G401.6 (cell line): ENCODE measurements around the gene RINL.
"Not testable (repeated sequence)": the region's sequence is repeated elsewhere in the genome, so short reads cannot be mapped to it uniquely, and the experiment has no call there.

Source experiments
- FAIRE-seq: peaks from 2 replicates; lab custom pipeline; 2012; peaks lifted over from hg19 to GRCh38; lab: Jason Lieb, UNC

The RINL gene

GRCh38 chr19:38875656-38876395 is 2.2 kb downstream of the RINL start:
- FAIRE-seq, result no peak

DNA sequence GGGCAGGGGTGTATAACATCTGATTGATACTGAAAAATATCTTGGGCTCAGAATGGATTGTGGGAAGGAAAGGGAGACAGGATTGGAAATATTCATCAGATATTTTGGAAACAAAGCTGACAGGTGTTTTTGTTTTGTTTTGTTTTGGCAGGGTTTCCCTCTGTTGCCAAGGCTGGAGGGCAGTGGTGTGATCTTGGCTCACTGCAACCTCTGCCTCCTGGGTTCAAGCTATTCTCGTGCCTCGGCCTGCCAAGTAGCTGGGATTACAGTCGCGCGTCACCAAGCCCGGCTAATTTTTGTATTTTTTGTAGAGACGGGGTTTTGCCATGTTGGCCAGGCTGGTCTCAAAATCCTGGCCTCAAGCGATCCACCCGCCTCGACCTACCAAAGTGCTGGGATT is 4.7 kb downstream of the RINL start:
- FAIRE-seq, result not testable (repeated sequence)

GRCh38 chr19:38870612-38871011 is 7.5 kb downstream of the RINL start:
- FAIRE-seq, result no peak

GRCh38 chr19:38869836-38870607 is 8.1 kb downstream of the RINL start:
- FAIRE-seq, result no peak

DNA sequence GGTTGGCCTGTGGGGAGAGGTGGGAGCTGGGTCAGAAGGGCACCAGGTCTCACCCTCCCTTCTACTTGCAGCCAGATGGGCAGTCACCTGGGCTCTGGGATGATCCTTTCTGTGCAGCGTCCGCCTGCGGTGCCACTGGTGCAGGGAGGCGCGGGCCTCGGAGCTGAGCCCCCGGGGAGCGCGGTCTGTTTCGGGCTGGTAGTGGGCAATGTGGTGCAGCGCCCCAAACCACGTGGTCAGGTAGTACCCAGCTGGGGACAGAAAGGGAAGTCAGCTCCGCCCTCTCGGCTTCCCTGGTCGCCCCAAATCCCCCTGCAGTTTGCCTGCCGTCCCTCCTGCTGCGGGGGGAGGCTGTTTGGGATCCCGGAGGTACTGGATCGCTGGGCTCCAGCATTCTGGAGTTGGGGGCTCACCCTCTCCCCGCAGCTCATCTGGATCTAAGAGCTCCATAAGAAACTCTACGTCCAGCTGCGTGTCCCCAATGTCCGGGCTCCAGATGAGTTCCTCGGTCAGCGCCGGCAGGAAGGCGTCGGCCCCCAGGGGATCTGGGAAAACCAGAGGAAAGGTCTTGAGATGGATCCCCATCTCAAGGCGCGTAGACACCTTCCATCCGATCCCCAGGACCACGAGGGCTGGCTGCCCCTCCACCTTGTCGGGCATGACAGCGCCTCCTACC is 8.8 kb downstream of the RINL start:
- FAIRE-seq, result no peak

DNA sequence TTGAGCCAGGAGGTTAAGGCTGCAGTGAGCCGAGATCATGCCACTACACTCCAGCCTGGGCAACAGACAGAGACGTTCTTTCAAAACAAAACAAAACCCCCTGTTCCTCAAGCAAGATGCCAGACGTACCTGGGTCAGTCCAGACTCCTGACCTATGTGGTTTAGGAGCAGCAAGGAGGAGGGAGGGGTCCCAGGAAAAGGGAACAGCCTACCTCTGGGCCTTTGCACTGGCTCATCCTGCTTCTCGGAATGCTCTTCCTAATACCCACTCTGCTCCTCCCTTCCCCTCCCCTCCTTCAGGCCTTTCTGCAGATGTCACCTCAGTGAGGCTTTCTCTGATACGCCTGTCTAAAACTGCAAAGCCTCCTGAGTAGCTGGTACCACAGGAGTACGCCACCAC is 9.5 kb downstream of the RINL start:
- no peak for FAIRE-seq

- FAIRE-seq, result peak; percentile 93
These were observed 10.8 kb downstream of the RINL start for GRCh38 chr19:38867171-38867780.

DNA sequence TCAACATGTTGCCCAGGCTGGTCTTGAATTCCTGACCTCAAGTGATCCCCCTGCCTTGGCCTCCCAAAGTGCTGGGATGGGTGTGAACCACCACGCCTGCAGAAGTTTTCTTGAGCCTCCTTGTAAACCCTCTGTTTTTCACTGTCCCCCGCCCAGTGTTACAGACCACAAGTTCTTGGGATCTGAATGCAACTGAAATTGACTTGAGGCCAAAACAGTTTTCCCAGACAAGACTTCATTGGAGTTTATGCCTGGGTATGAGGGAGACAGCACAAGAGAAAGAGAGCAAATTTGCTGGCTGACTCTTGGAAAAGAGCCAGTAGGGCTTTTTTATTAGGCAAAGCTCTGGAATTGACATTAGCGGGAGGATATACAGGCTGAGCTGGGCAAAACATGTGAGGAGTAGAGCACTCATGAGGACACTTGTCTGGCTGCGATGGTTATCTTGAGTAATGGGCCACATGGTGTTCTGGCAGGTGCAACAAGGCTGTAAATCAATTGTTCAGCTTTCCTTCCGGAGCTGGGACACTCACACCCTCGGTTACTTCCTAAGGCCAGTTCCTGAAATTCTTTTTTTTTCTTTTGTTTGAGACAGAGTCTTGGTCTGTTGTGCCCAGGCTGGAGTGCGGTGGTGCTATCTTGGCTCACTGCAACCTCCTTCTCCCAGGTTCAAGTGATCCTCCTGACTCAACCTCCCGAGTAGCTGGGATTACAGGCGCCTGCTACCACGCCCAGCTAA is 15.6 kb downstream of the RINL start:
- FAIRE-seq, result no peak

- peak; percentile 97 for FAIRE-seq
These were observed 16.7 kb downstream of the RINL start for GRCh38 chr19:38861368-38861767.

DNA sequence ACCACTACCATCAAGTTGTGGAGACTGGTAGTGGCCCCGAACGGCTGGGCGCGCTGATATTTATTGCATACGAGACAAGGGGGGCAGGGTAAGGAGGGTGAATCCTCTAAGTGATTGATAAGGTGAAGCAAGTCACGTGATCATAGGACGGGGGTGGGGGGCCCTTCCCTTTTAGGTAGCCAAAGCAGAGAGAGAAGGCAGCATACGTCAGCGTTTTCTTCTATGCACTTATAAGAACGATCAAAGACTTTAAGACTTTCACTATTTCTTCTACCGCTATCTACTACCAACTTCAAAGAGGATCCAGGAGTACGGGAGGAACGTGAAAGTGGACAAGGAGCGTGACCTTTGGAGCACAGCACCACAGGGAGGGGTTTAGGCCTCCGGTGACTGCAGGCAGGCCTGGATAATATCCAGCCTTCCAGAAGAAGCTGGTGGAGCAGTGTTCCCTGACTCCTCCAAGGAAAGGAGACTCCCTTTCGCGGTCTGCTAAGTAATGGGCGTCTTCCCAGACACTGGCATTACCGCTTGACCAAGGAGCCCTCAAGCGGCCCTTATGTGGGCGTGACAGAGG is 18.4 kb downstream of the RINL start:
- FAIRE-seq, result not testable (repeated sequence)

- no peak for FAIRE-seq
These were observed 21.3 kb downstream of the RINL start for GRCh38 chr19:38856813-38857212.

- FAIRE-seq, result not testable (repeated sequence)
These were observed 22.3 kb downstream of the RINL start for GRCh38 chr19:38855751-38856150.

DNA sequence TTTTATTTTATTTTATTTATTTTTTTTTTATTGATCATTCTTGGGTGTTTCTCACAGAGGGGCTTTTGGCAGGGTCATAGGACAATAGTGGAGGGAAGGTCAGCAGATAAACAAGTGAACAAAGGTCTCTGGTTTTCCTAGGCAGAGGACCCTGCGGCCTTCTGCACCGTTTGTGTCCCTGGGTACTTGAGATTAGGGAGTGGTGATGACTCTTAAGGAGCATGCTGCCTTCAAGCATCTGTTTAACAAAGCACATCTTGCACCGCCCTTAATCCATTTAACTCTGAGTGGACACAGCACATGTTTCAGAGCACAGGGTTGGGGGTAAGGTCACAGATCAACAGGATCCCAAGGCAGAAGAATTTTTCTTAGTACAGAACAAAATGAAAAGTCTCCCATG is 23.1 kb downstream of the RINL start:
- FAIRE-seq, result not testable (repeated sequence)

DNA sequence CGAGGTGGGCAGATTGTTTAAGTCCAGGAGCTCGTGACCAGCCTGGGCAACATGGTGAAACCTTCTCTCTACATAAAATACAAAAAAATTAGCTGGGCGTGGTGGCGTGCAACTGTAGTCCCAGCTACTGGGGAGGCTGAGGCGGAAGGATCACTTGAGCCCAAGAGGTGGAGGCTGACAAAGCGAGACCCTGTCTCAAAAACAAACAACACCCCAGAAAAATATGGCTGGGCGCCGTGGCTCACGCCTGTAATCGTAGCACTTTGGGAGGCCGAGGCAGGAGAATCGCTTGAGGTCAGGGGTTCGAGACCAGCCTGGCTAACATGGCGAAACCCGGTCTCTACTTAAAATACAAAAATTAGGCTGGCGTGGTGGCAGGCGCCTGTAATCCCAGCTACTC is 24.9 kb downstream of the RINL start:
- FAIRE-seq, result no peak

DNA sequence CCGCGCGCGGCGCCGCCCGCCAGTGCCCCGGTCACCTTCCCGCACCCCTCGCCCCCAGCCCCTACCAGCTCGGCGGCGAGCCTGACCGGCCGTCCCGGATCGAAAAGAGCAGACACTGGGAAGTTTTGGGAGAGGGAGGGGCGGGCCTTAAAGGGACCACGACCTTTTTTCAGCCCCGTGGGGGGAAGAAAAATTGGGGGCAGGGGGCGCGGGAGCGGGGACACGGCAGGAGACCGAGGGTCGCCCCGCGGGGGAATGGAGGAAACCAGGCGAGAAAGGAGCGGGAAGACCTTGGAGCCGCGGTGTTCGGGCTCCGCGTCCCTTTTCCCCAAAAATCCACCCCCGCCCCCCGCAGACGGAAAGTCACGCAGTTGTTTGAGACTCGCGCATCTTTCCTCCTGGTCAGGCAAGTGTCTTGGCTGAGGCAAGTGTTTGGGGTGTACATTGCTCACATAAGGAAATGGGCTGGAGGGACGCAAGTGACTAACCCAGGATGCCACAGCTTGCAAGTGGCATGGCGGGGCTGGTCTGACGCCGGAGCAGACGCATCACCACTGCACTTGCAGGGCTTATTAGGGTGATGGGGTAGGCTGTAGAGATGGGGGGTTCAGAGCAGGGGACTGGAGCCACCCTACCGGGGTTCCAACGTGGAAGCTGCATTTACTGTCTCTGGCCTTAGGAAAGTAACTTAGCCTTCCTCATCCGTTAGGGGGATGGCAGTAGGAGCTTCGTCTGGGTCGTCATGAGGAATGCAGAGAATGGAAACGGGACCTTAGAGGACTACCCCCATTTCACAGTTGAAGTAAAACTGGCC is 25.6 kb downstream of the RINL start:
- no peak for FAIRE-seq

GRCh38 chr19:38851622-38852230 is 26.3 kb downstream of the RINL start:
- no peak for FAIRE-seq

DNA sequence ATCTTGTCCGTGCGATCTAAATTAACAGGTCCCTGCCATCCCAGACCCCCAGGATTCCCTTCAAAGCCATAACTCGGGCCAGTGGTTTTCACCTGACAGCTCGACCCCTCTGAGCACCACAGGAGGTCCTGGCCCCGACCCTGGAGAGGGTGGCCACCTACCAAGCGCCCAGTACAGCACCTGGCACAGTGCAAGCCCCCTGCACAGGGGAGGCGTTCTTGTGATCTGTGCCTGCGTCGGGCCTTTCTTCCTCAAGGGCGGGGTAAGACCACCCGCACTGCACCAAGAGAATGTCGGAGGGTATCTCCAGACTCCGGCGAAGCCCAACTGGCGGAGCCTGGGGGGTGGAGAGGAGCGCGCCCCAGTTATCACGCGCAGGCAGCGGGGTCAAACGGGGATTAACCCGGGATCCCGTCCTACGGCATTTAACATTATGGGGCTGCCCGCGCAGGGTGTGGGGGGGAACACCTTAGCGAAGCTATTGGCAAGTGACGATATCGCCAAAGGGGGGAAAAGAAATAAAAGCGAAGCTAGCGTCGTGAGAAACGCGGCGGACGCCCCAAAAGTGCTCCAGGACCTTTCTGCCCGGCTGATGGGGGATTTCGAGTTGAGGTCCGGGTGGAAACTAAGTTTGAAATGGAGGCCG is 27.0 kb downstream of the RINL start:
- no peak for FAIRE-seq

DNA sequence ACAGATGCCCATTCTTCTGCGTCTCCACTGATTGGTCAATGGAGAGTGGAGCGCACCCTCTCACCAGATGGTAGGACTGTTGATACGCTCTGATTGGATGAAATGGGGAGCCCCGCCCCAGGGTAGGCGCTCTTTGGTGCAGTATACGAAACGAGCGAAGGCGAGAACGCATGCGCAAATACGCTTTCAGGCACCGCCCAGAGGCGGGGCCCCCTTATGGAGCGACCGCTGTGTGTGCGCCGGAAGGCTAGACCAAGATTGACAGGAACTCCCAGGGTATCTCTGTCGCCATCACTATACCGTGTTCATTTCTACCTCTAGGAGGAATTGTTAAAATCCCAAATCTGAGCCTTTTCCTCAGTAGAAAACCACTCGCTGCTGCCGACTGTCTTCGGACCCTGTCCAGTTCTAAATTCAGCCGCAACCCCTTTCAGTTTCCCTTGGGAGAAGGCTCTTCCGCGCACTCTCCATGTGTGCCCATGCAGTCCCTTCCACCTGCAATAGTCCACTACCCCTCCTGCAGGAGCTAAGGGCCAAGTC is 27.6 kb downstream of the RINL start:
- FAIRE-seq, result peak; percentile 100

DNA sequence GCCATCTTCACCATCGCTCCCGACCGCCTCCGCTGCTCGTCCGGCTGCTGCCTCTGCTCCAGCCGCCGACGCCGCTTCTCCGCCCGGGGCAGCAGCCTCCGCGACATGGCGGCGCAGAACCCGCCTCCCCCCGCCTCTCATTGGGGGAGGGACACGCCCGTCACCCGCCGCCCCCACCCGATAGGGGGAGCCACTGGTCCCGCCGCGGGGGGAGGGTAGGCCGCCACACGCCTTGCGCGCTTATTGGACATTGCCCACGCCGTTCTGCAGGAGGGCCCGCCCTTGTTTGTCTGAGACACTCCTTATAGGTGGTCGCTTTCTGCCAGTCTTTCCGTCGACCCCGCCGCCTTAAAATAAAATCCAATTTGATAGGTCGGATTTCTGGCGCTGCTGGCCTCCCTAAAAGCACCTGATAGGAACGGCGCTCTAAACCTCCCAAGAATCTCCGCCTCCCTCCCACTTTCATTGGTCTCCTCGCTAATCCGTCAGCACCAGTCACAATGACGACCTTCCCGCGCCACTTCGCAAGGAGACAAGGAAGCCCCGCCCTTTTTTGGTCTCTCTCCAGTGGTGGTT is 28.1 kb downstream of the RINL start, which contains the start of gene HNRNPL:
Gene HNRNPL, minus strand, starts transcription at position 127 of the 576 bp plus-strand sequence. Its CDS starts 20 bp downstream, at position 107.
- no peak for FAIRE-seq
